WTC11 (cell line): ENCODE data around the gene NRBP1. TPM values are rescaled to one million over a fixed set of nuclear protein-coding genes. Genes with fewer than 3 reads are reported as not detected.

ENCODE experiments used
- ATAC-seq: fragments of 200-7000 bp; cut with Tn5 transposase; 2 replicates; pipeline ENCODE4 v1.10.0; 2021; ENCODE audit warnings: mild to moderate bottlenecking, moderate library complexity
- CTCF ChIA-PET: fragments of 300-600 bp; sonication (Branson Sonifier 250); formaldehyde crosslinking; loops from one replicate; lab custom pipeline; 2021; ENCODE audit warnings: antibody characterized with exemption; lab: Charles Lee
- POLR2A ChIA-PET: fragments of 350-600 bp; sonication (Branson Sonifier 250); formaldehyde crosslinking; loops from one replicate; lab custom pipeline; 2021; ENCODE audit warnings: antibody characterized with exemption; lab: Charles Lee
- DNase-seq: peaks from one replicate; pipeline ENCODE4 v3.0.0; 2021; ENCODE audit warnings: low spot score
- H3K27ac Mint-ChIP-seq: 2 replicates; pipeline ENCODE4 v1.8.0; 2021; ENCODE audit warnings: mixed read lengths
- H3K27me3 Mint-ChIP-seq: 2 replicates; pipeline ENCODE4 v1.8.0; 2021; ENCODE audit warnings: low read depth, mild to moderate bottlenecking, moderate library complexity, mixed read lengths
- H3K36me3 Mint-ChIP-seq: 2 replicates; pipeline ENCODE4 v1.8.0; 2021; ENCODE audit warnings: mixed read lengths
- H3K4me1 Mint-ChIP-seq: 2 replicates; pipeline ENCODE4 v1.8.0; 2022; ENCODE audit warnings: mixed read lengths
- H3K4me3 Mint-ChIP-seq: 2 replicates; pipeline ENCODE4 v1.8.0; 2021; ENCODE audit warnings: mild to moderate bottlenecking, moderate library complexity, mixed read lengths
- H3K9me3 Mint-ChIP-seq: 2 replicates; pipeline ENCODE4 v1.8.0; 2021; ENCODE audit warnings: mixed read lengths
- ELF4 ChIP-seq: sonication (generic); formaldehyde crosslinking; IDR thresholded peaks from 2 replicates; pipeline ENCODE4 v1.8.1; 2022; ENCODE audit warnings: low read depth, mild to moderate bottlenecking, moderate library complexity, missing genetic modification reagents
- ETV6 ChIP-seq: sonication (generic); formaldehyde crosslinking; IDR thresholded peaks from 2 replicates; pipeline ENCODE4 v1.8.1; 2022; ENCODE audit warnings: mild to moderate bottlenecking, missing genetic modification reagents
- FOXK1 ChIP-seq: sonication (generic); formaldehyde crosslinking; IDR thresholded peaks from 2 replicates; pipeline ENCODE4 v1.8.0; 2022; ENCODE audit warnings: mild to moderate bottlenecking, moderate library complexity, missing genetic modification reagents
- GRHL2 ChIP-seq: fragments of 250-450 bp; sonication (Bioruptor Pico); IDR thresholded peaks from 2 replicates; pipeline ENCODE4 v1.8.0; 2022; ENCODE audit warnings: mild to moderate bottlenecking, moderate library complexity; ENCODE audit not compliant: insufficient replicate concordance, severe bottlenecking
- GTF2I ChIP-seq: fragments of 250-450 bp; sonication (Bioruptor Pico); conservative IDR thresholded peaks from 2 replicates; pipeline ENCODE4 v1.4.0; 2021; ENCODE audit warnings: mild to moderate bottlenecking
- IRF2 ChIP-seq: sonication (generic); formaldehyde crosslinking; IDR thresholded peaks from 2 replicates; pipeline ENCODE4 v1.8.0; 2022; ENCODE audit warnings: low read depth, missing genetic modification reagents, borderline replicate concordance
- MYBL2 ChIP-seq: sonication (generic); formaldehyde crosslinking; IDR thresholded peaks from 2 replicates; pipeline ENCODE4 v1.8.1; 2023; ENCODE audit warnings: mild to moderate bottlenecking, moderate library complexity, missing genetic modification reagents
- NFATC4 ChIP-seq: fragments of 250-450 bp; sonication (Bioruptor Pico); IDR thresholded peaks from 2 replicates; pipeline ENCODE4 v1.9.0; 2021; ENCODE audit warnings: mild to moderate bottlenecking
- NFYB ChIP-seq: sonication (generic); formaldehyde crosslinking; conservative IDR thresholded peaks from 2 replicates; pipeline ENCODE4 v1.8.0; 2022; ENCODE audit warnings: low read depth, missing genetic modification reagents
- SP1 ChIP-seq: sonication (generic); formaldehyde crosslinking; conservative IDR thresholded peaks from 2 replicates; pipeline ENCODE4 v1.8.1; 2022; ENCODE audit warnings: missing genetic modification reagents
- ZBTB21 ChIP-seq: sonication (generic); formaldehyde crosslinking; IDR thresholded peaks from 2 replicates; pipeline ENCODE4 v1.8.1; 2023; ENCODE audit warnings: mild to moderate bottlenecking, missing genetic modification reagents, borderline replicate concordance
- ZNF671 ChIP-seq: fragments of 250-450 bp; sonication (Bioruptor Pico); IDR thresholded peaks from 2 replicates; pipeline ENCODE4 v1.8.0; 2021; ENCODE audit warnings: mild to moderate bottlenecking
- total RNA-seq: library from RNA; stranded (reverse); gene quantifications from 3 replicates; pipeline ENCODE4 v1.2.3, GENCODE V29; 2021
- TF ChIP-seq, protein P1 (sequence below): fragments of 250-450 bp; sonication (Bioruptor Pico); IDR thresholded peaks from 2 replicates; pipeline ENCODE4 v2.1.2; 2022; ENCODE audit warnings: mild to moderate bottlenecking, moderate library complexity
- TF ChIP-seq, protein P2 (sequence below): sonication (generic); formaldehyde crosslinking; IDR thresholded peaks from 2 replicates; pipeline ENCODE4 v1.8.1; 2022; ENCODE audit warnings: missing genetic modification reagents, borderline replicate concordance
- TF ChIP-seq, protein P3 (sequence below): sonication (generic); formaldehyde crosslinking; IDR thresholded peaks from 2 replicates; pipeline ENCODE4 v1.8.0; 2023; ENCODE audit warnings: missing genetic modification reagents
- TF ChIP-seq, protein P4 (sequence below): fragments of 250-450 bp; sonication (Bioruptor Pico); IDR thresholded peaks from 2 replicates; pipeline ENCODE4 v1.9.0; 2021; ENCODE audit warnings: mild to moderate bottlenecking, borderline replicate concordance
- TF ChIP-seq, protein P5 (sequence below): sonication (generic); formaldehyde crosslinking; conservative IDR thresholded peaks from 2 replicates; pipeline ENCODE4 v1.8.1; 2023; ENCODE audit warnings: mild to moderate bottlenecking, low read depth, missing genetic modification reagents, moderate library complexity
- TF ChIP-seq, protein P6 (sequence below): sonication (generic); formaldehyde crosslinking; IDR thresholded peaks from 2 replicates; pipeline ENCODE4 v1.8.0; 2022; ENCODE audit warnings: mild to moderate bottlenecking, missing genetic modification reagents
- TF ChIP-seq, protein P7 (sequence below): sonication (generic); formaldehyde crosslinking; IDR thresholded peaks from 2 replicates; pipeline ENCODE4 v1.8.1; 2023; ENCODE audit warnings: mild to moderate bottlenecking, missing genetic modification reagents

Gene NRBP1
- total RNA-seq, 1 experiment from 2014 or later: 110 TPM

DNA sequence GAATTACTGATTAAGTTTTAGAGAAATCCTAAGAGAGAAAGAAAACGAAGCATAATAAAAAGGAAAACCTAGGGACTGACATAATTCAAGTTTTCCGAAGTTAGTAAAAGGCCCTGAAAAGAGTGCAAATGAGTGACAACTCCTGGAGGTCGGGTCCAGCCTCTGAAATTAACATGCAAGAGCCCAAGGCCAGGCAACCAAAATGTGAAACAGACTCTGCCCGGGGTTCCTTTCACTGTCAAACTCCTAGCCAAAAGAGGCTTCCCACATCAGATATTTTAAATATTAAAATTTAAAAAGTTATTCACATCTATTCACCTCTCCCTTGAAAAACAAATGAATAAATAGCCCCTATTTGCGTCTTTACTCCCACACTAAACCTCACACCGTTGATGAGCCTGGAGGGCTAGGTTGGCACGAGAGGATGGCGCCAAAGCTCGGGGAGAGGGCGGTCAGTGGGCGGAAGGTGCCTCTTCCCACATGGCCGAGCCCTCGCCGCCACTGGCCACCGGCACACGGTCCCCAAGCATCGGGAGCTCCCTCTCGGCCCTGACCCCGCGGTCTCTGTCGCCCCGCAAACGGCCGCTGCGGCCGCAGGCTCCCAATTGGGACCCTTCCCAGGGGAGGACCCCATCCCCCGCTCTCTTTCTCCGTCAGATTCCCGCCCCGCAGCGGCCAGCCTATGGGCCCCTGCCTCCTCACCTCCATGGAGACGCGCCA lies 19.7 kb upstream of the NRBP1 start:
- peak overlapping the region; percentile 84 for H3K4me3 Mint-ChIP-seq
- H3K27me3 Mint-ChIP-seq: peaks cover 13% of the 10 kb centered on the region
- POLR2A ChIA-PET: interaction anchor here (0.7 to 2.5 kb wide), 4 partner anchors 20 to 390 kb away, joined by 3 to 28 read pairs (median 3); partner anchors contain the start of genes CCDC121, GPN1, NRBP1 and ZNF513
- peak; percentile 34 for ATAC-seq
- H3K36me3 Mint-ChIP-seq: peaks cover 13% of the 10 kb centered on the region
- CTCF ChIA-PET: interaction anchor here (1.0 to 3.9 kb wide), 8 partner anchors 8 to 275 kb away, joined by 3 to 52 read pairs (median 4); partner anchors contain the start of genes NRBP1 and ZNF513
- peaks cover 18% of the 10 kb centered on the region for H3K4me1 Mint-ChIP-seq
- peaks cover 8% of the 10 kb centered on the region for H3K9me3 Mint-ChIP-seq
- no peak for DNase-seq
- TF ChIP-seq FOXK1 (no peak), GTF2I (CRISPR knock-in tag) (no peak), ZBTB21 (CRISPR knock-in tag) (no peak), GRHL2 (no peak), ZNF671 (CRISPR knock-in tag) (no peak), SP1 (no peak), IRF2 (no peak), NFATC4 (no peak), ETV6 (CRISPR knock-in tag) (no peak), NFYB (CRISPR knock-in tag) (no peak), MYBL2 (no peak), ELF4 (CRISPR knock-in tag) (no peak)
- TF ChIP-seq, protein P1, sequence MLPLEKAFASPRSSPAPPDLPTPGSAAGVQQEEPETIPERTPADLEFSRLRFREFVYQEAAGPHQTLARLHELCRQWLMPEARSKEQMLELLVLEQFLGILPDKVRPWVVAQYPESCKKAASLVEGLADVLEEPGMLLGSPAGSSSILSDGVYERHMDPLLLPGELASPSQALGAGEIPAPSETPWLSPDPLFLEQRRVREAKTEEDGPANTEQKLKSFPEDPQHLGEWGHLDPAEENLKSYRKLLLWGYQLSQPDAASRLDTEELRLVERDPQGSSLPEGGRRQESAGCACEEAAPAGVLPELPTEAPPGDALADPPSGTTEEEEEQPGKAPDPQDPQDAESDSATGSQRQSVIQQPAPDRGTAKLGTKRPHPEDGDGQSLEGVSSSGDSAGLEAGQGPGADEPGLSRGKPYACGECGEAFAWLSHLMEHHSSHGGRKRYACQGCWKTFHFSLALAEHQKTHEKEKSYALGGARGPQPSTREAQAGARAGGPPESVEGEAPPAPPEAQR: no peak
- TF ChIP-seq, protein P2, sequence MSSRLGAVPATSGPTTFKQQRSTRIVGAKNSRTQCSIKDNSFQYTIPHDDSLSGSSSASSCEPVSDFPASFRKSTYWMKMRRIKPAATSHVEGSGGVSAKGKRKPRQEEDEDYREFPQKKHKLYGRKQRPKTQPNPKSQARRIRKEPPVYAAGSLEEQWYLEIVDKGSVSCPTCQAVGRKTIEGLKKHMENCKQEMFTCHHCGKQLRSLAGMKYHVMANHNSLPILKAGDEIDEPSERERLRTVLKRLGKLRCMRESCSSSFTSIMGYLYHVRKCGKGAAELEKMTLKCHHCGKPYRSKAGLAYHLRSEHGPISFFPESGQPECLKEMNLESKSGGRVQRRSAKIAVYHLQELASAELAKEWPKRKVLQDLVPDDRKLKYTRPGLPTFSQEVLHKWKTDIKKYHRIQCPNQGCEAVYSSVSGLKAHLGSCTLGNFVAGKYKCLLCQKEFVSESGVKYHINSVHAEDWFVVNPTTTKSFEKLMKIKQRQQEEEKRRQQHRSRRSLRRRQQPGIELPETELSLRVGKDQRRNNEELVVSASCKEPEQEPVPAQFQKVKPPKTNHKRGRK: no peak
- TF ChIP-seq, protein P3, sequence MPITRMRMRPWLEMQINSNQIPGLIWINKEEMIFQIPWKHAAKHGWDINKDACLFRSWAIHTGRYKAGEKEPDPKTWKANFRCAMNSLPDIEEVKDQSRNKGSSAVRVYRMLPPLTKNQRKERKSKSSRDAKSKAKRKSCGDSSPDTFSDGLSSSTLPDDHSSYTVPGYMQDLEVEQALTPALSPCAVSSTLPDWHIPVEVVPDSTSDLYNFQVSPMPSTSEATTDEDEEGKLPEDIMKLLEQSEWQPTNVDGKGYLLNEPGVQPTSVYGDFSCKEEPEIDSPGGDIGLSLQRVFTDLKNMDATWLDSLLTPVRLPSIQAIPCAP (CRISPR knock-in tag): no peak
- TF ChIP-seq, protein P4, sequence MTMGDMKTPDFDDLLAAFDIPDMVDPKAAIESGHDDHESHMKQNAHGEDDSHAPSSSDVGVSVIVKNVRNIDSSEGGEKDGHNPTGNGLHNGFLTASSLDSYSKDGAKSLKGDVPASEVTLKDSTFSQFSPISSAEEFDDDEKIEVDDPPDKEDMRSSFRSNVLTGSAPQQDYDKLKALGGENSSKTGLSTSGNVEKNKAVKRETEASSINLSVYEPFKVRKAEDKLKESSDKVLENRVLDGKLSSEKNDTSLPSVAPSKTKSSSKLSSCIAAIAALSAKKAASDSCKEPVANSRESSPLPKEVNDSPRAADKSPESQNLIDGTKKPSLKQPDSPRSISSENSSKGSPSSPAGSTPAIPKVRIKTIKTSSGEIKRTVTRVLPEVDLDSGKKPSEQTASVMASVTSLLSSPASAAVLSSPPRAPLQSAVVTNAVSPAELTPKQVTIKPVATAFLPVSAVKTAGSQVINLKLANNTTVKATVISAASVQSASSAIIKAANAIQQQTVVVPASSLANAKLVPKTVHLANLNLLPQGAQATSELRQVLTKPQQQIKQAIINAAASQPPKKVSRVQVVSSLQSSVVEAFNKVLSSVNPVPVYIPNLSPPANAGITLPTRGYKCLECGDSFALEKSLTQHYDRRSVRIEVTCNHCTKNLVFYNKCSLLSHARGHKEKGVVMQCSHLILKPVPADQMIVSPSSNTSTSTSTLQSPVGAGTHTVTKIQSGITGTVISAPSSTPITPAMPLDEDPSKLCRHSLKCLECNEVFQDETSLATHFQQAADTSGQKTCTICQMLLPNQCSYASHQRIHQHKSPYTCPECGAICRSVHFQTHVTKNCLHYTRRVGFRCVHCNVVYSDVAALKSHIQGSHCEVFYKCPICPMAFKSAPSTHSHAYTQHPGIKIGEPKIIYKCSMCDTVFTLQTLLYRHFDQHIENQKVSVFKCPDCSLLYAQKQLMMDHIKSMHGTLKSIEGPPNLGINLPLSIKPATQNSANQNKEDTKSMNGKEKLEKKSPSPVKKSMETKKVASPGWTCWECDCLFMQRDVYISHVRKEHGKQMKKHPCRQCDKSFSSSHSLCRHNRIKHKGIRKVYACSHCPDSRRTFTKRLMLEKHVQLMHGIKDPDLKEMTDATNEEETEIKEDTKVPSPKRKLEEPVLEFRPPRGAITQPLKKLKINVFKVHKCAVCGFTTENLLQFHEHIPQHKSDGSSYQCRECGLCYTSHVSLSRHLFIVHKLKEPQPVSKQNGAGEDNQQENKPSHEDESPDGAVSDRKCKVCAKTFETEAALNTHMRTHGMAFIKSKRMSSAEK (CRISPR knock-in tag): no peak
- TF ChIP-seq, protein P5, sequence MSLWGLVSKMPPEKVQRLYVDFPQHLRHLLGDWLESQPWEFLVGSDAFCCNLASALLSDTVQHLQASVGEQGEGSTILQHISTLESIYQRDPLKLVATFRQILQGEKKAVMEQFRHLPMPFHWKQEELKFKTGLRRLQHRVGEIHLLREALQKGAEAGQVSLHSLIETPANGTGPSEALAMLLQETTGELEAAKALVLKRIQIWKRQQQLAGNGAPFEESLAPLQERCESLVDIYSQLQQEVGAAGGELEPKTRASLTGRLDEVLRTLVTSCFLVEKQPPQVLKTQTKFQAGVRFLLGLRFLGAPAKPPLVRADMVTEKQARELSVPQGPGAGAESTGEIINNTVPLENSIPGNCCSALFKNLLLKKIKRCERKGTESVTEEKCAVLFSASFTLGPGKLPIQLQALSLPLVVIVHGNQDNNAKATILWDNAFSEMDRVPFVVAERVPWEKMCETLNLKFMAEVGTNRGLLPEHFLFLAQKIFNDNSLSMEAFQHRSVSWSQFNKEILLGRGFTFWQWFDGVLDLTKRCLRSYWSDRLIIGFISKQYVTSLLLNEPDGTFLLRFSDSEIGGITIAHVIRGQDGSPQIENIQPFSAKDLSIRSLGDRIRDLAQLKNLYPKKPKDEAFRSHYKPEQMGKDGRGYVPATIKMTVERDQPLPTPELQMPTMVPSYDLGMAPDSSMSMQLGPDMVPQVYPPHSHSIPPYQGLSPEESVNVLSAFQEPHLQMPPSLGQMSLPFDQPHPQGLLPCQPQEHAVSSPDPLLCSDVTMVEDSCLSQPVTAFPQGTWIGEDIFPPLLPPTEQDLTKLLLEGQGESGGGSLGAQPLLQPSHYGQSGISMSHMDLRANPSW: no peak
- TF ChIP-seq, protein P6, sequence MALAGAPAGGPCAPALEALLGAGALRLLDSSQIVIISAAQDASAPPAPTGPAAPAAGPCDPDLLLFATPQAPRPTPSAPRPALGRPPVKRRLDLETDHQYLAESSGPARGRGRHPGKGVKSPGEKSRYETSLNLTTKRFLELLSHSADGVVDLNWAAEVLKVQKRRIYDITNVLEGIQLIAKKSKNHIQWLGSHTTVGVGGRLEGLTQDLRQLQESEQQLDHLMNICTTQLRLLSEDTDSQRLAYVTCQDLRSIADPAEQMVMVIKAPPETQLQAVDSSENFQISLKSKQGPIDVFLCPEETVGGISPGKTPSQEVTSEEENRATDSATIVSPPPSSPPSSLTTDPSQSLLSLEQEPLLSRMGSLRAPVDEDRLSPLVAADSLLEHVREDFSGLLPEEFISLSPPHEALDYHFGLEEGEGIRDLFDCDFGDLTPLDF (CRISPR knock-in tag): no peak
- TF ChIP-seq, protein P7, sequence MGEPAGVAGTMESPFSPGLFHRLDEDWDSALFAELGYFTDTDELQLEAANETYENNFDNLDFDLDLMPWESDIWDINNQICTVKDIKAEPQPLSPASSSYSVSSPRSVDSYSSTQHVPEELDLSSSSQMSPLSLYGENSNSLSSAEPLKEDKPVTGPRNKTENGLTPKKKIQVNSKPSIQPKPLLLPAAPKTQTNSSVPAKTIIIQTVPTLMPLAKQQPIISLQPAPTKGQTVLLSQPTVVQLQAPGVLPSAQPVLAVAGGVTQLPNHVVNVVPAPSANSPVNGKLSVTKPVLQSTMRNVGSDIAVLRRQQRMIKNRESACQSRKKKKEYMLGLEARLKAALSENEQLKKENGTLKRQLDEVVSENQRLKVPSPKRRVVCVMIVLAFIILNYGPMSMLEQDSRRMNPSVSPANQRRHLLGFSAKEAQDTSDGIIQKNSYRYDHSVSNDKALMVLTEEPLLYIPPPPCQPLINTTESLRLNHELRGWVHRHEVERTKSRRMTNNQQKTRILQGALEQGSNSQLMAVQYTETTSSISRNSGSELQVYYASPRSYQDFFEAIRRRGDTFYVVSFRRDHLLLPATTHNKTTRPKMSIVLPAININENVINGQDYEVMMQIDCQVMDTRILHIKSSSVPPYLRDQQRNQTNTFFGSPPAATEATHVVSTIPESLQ (CRISPR knock-in tag): no peak
- H3K27ac Mint-ChIP-seq: peak overlapping the region; percentile 97
